Esophagus muscularis mucosa (tissue), 4 donors: ENCODE data around the gene NVL. TPM values are rescaled to one million over a fixed set of nuclear protein-coding genes. Genes with fewer than 3 reads are reported as not detected.

Experiments used
- small RNA-seq, 3 donors: library from RNA; depleted of rRNA; stranded (forward); fragments of <200 nt; gene quantifications; one replicate each; pipeline ENCODE3, GENCODE V24; 2016
- total RNA-seq, 4 donors: library from RNA; depleted of rRNA; stranded (reverse); fragments of >200 nt; gene quantifications; one replicate each; pipeline versions ENCODE4 v1.1.0 to v1.2.1, GENCODE V29; 2016

The NVL gene
- total RNA-seq, 4 donors from 2014 or later, result 11.0 to 19.5 (median 15.9) TPM

Small RNA genes lying within 50 kb of the gene (small RNA-seq; reads per million reads assigned to genes)
- gene MIR320B2 (0 to 0.19 (median 0.17) reads per million in 3 donors), gene RF00139 (0 reads per million in 3 donors), gene RNU6-1008P (0 reads per million in 3 donors)

Other genes starting within 250 kb of the NVL start
- gene FBXO28, start 216.1 kb downstream of the NVL start, total RNA-seq, result 10 to 100 TPM; 23.1 to 29.8 (median 26.3) TPM
- 100 to 1,000 TPM; 117 to 152 (median 124) TPM for gene DEGS1, start 146.9 kb downstream of the NVL start, total RNA-seq
- gene CNIH4, start 26.7 kb upstream of the NVL start, total RNA-seq, result 10 to 100 TPM; 34.0 to 61.0 (median 46.9) TPM
- gene WDR26, start 104.6 kb upstream of the NVL start, total RNA-seq, result 10 to 100 TPM; 74.9 to 84.7 (median 78.4) TPM